Measurements from ENCODE around the gene MIA2. TPM values are rescaled to one million over a fixed set of nuclear protein-coding genes. Genes with fewer than 3 reads are reported as not detected.
"Not testable (repeated sequence)": the region's sequence is repeated elsewhere in the genome, so short reads cannot be mapped to it uniquely, and the experiment has no call there.

MIA2 gene
- total RNA-seq, 2 donors from 2014 or later = 16.8 to 26.5 TPM

DNA sequence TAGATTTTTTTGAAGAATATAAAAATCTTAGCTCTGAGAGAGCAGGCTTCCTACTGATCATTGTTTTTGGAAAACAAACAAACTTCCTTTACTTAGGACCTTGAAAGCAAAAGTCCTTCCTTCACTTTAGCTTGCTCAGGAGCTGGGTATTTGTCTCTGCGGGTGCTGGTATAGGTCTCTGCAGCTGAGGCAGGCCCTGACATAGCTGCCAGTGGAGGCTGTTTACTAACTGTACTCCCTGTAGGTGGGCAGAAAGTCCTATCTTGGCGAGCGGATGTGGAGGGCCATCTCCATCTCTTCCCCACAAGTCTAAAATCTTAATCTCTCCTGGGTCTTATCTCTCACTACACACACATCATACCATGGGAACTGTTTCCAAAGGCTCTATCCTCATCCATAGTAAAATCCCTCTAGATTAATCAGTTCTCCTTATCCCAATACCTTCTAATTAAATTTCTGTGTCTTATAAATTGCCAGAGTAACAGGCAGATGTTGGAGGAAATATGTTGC, 4.1 kb upstream of the MIA2 start:
- H3K4me1 Mint-ChIP-seq = peaks cover 14% of the 10 kb centered on the region
- H3K36me3 ChIP-seq (ENCODE audit: control insufficient read depth, insufficient read depth, low read length) = no peaks in the 10 kb centered on the region
- WGBS, 2 experiments (ENCODE audit: insufficient coverage in 1 of 2, insufficient read length in 1 of 2) = 88 to 89% methylated on average over 3 of the region's 3 CpGs
- no peak overlapping the region for H3K27ac Mint-ChIP-seq
- H3K4me1 ChIP-seq (ENCODE audit: control insufficient read depth, insufficient read depth, low read length) = no peaks in the 10 kb centered on the region
- no peaks in the 10 kb centered on the region for H3K9me3 Mint-ChIP-seq
- no peaks in the 10 kb centered on the region for H3K9me3 ChIP-seq (ENCODE audit: control insufficient read depth, low read length)
- no peaks in the 10 kb centered on the region for H3K27me3 Mint-ChIP-seq (ENCODE audit: insufficient read depth)
- no peak overlapping the region for H3K4me3 ChIP-seq (ENCODE audit: low read length)
- no peak overlapping the region for H3K4me3 Mint-ChIP-seq
- H3K36me3 Mint-ChIP-seq (ENCODE audit: low read depth) = no peaks in the 10 kb centered on the region
- no peak overlapping the region for H3K27ac ChIP-seq (ENCODE audit: low read depth, low read length)
- DNase-seq = no peak
- H3K27me3 ChIP-seq (ENCODE audit: control insufficient read depth, insufficient read depth, low read length, poor library complexity, severe bottlenecking) = no peaks in the 10 kb centered on the region
- TF ChIP-seq, protein P1, sequence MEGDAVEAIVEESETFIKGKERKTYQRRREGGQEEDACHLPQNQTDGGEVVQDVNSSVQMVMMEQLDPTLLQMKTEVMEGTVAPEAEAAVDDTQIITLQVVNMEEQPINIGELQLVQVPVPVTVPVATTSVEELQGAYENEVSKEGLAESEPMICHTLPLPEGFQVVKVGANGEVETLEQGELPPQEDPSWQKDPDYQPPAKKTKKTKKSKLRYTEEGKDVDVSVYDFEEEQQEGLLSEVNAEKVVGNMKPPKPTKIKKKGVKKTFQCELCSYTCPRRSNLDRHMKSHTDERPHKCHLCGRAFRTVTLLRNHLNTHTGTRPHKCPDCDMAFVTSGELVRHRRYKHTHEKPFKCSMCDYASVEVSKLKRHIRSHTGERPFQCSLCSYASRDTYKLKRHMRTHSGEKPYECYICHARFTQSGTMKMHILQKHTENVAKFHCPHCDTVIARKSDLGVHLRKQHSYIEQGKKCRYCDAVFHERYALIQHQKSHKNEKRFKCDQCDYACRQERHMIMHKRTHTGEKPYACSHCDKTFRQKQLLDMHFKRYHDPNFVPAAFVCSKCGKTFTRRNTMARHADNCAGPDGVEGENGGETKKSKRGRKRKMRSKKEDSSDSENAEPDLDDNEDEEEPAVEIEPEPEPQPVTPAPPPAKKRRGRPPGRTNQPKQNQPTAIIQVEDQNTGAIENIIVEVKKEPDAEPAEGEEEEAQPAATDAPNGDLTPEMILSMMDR (conservative IDR thresholded peaks at IDR 0.05) = no peak
- H3K9ac ChIP-seq (ENCODE audit: extremely low read depth, low read length, poor library complexity, severe bottlenecking) = no peak overlapping the region

GRCh38 chr14:39230416-39231035, 3.2 kb upstream of the MIA2 start:
- no peaks in the 10 kb centered on the region for H3K9me3 Mint-ChIP-seq
- TF ChIP-seq, protein P1 (conservative IDR thresholded peaks at IDR 0.05) = no peak
- H3K27me3 Mint-ChIP-seq (ENCODE audit: insufficient read depth) = no peaks in the 10 kb centered on the region
- no peak overlapping the region for H3K4me3 Mint-ChIP-seq
- Histone ChIP-seq H3K9me3 (ENCODE audit: control insufficient read depth, low read length) (no peaks in the 10 kb centered on the region), H3K27ac (ENCODE audit: low read depth, low read length) (no peak overlapping the region), H3K4me1 (ENCODE audit: control insufficient read depth, insufficient read depth, low read length) (no peaks in the 10 kb centered on the region), H3K27me3 (ENCODE audit: control insufficient read depth, insufficient read depth, low read length, poor library complexity, severe bottlenecking) (no peaks in the 10 kb centered on the region), H3K36me3 (ENCODE audit: control insufficient read depth, insufficient read depth, low read length) (no peaks in the 10 kb centered on the region), H3K9ac (ENCODE audit: extremely low read depth, low read length, poor library complexity, severe bottlenecking) (no peak overlapping the region), H3K4me3 (ENCODE audit: low read length) (no peak overlapping the region)
- 84 to 90% methylated on average over 3 to 4 of the region's 5 CpGs for WGBS, 2 experiments (ENCODE audit: insufficient coverage in 1 of 2, insufficient read length in 1 of 2)
- DNase-seq = no peak
- H3K4me1 Mint-ChIP-seq = peaks cover 14% of the 10 kb centered on the region
- H3K27ac Mint-ChIP-seq = no peak overlapping the region
- H3K36me3 Mint-ChIP-seq (ENCODE audit: low read depth) = no peaks in the 10 kb centered on the region

DNA sequence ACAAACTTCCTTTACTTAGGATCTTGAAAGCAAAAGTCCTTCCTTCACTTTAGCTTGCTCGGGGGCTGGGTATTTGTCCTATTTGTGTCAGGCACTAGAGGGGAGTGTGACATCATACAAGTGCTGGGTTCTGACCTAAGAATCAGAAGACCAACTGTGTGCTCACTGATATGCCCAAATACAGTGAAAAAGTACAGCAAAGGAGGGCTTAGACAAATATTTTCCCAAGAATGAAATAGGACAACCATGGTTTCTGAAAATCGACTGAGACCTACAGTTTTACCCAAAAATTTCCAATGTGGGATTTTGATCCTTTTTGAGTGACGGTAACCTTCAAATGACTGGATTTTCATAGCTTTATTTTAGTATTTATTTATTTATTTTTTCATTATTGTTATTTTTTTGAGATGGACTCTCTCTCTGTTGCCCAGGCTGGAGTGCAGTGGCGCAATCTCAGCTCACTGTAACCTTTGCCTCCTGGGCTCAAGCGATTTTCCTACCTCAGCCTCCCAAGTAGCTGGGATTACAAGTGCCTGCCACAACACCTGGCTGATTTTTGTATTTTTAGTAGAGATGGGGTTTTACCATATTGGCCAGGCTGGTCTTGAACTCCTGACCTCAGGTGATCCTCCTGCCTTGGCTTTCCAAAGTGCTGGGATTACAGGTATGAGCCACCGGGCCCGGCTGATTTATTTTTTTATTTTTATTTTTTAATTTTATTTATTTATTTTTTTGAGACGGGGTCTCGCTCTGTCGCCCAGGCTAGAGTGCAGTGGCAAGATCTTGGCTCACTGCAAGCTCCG, 1.8 kb upstream of the MIA2 start:
- not testable (repeated sequence) for H3K27me3 ChIP-seq (ENCODE audit: control insufficient read depth, insufficient read depth, low read length, poor library complexity, severe bottlenecking); H3K9me3 Mint-ChIP-seq; H3K9me3 ChIP-seq (ENCODE audit: control insufficient read depth, low read length); H3K4me1 ChIP-seq (ENCODE audit: control insufficient read depth, insufficient read depth, low read length); H3K36me3 ChIP-seq (ENCODE audit: control insufficient read depth, insufficient read depth, low read length); H3K27ac ChIP-seq (ENCODE audit: low read depth, low read length); H3K9ac ChIP-seq (ENCODE audit: extremely low read depth, low read length, poor library complexity, severe bottlenecking); H3K4me3 ChIP-seq (ENCODE audit: low read length); H3K27me3 Mint-ChIP-seq (ENCODE audit: insufficient read depth); H3K4me3 Mint-ChIP-seq; H3K36me3 Mint-ChIP-seq (ENCODE audit: low read depth)
- TF ChIP-seq, protein P1 (conservative IDR thresholded peaks at IDR 0.05) = peak; percentile 59
- DNase-seq = peak; percentile 64
- Mint-ChIP-seq H3K27ac (peak overlapping the region; percentile 24), H3K4me1 (peaks cover 14% of the 10 kb centered on the region)
- WGBS, 2 experiments (ENCODE audit: insufficient coverage in 1 of 2, insufficient read length in 1 of 2) = 88 to 98% methylated on average over 5 to 9 of the region's 11 CpGs
